Measurements from ENCODE around the gene CHI3L2. TPM values are rescaled to one million over a fixed set of nuclear protein-coding genes. Genes with fewer than 3 reads are reported as not detected.

The CHI3L2 gene
- total RNA-seq, 1 experiment from 2014 or later = 1.4 TPM

DNA sequence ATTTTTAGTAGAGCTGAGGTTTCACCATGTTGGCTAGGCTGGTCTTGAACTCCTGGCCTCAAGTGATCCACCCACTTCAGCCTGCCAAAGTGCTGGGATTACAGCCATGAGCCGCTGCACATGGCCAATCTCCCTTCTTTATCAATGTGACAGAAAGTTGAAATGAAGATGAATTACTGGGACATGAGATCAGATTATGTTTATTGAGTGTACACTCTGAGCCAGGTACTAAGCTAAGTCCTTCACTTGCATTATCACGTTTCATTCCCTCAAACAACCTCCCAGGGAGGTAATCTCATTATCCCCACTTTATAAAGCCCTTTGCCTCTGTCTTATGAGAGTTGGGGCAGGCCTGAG lies 6.3 kb upstream of the CHI3L2 start:
- Mint-ChIP-seq H3K4me1 (ENCODE audit: insufficient read depth, unreplicated experiment) (peaks cover 25% of the 10 kb centered on the region), H3K9me3 (ENCODE audit: unreplicated experiment) (no peaks in the 10 kb centered on the region), H3K4me3 (ENCODE audit: unreplicated experiment) (no peak overlapping the region), H3K27me3 (ENCODE audit: insufficient read depth, unreplicated experiment) (no peaks in the 10 kb centered on the region), H3K27ac (ENCODE audit: low read depth, unreplicated experiment) (peak overlapping the region; percentile 49), H3K36me3 (ENCODE audit: insufficient read depth, unreplicated experiment) (no peaks in the 10 kb centered on the region)
- ChIA-PET CTCF (interaction anchor here (0.7 to 4.0 kb wide), 11 partner anchors 9 to 310 kb away, joined by 3 to 28 read pairs (median 4); no protein-coding TSS in a partner anchor), POLR2A (interaction anchor here (0.6 kb wide), 1 partner anchor 45 kb away, joined by 3 read pairs; no protein-coding TSS in a partner anchor)
- TF ChIP-seq CTCF (IDR thresholded peaks at IDR 0.05; ENCODE audit: unreplicated experiment) = no peak
- no TSS peak for BruUV-seq (replicated peaks)
- intact Hi-C loops (cut with micrococcal nuclease) = loop anchor here (5.0 kb wide), 1 partner anchor 286 kb away; no protein-coding TSS in a partner anchor
- DNase-seq (ENCODE audit: unreplicated experiment) = no peak

DNA sequence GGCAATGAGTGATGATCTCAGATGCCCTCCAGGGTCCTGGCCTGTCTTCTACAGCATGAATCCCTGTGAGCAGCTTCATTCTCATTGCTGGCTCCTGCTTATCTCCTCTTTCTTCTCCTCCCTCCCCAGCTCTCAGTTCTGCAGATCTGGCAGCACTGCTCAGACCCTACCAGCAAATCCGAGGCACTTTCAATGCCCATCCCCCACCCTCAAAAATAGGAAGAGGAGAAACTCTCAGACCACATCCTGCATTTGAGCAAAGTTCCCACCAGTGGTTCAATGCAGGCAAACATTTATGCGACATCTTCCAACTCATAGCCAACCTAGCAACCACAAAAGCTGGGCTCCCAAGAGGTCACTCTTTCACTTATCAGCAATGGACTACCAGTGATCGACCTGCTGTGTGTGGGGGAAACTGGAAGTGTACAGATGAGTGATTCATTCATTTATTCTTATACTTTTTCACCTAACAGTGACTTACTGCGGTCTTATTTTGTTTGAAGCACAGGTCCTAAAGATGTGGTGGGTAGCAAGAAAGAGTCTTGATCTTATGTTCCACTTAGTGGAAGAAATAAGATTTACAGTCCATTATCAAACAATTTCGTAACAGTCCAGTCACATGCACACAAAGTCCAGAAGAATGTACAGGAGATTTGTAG lies 5.8 kb upstream of the CHI3L2 start:
- POLR2A ChIA-PET = no interaction called here

GRCh38 chr1:111222308-111223125 lies 5.0 kb upstream of the CHI3L2 start:
- no peaks in the 10 kb centered on the region for H3K36me3 Mint-ChIP-seq (ENCODE audit: insufficient read depth, unreplicated experiment)
- intact Hi-C loops (cut with micrococcal nuclease) = loop anchor here (1.0 to 5.0 kb wide), 4 partner anchors 112 to 285 kb away; no protein-coding TSS in a partner anchor
- POLR2A ChIA-PET = interaction anchor here (0.9 to 1.6 kb wide), 3 partner anchors 110 to 184 kb away, joined by 3 to 8 read pairs (median 4); no protein-coding TSS in a partner anchor
- no peaks in the 10 kb centered on the region for H3K27me3 Mint-ChIP-seq (ENCODE audit: insufficient read depth, unreplicated experiment)
- H3K4me3 Mint-ChIP-seq (ENCODE audit: unreplicated experiment) = no peak overlapping the region
- H3K9me3 Mint-ChIP-seq (ENCODE audit: unreplicated experiment) = no peaks in the 10 kb centered on the region
- TF ChIP-seq CTCF (IDR thresholded peaks at IDR 0.05; ENCODE audit: unreplicated experiment) = peak; percentile 93
- H3K4me1 Mint-ChIP-seq (ENCODE audit: insufficient read depth, unreplicated experiment) = peaks cover 31% of the 10 kb centered on the region
- H3K27ac Mint-ChIP-seq (ENCODE audit: low read depth, unreplicated experiment) = peak overlapping the region; percentile 36
- peak; percentile 81 for DNase-seq (ENCODE audit: unreplicated experiment)
- no TSS peak for BruUV-seq (replicated peaks)
- CTCF ChIA-PET = interaction anchor here (0.6 to 4.0 kb wide), 40 partner anchors 9 to 1705 kb away, joined by 3 to 95 read pairs (median 6); no protein-coding TSS in a partner anchor

More for the DNA sequence above, 5.8 kb upstream of the CHI3L2 start:
- H3K27me3 Mint-ChIP-seq (ENCODE audit: insufficient read depth, unreplicated experiment) = no peaks in the 10 kb centered on the region
- intact Hi-C loops (cut with micrococcal nuclease) = loop anchor here (2.0 to 5.0 kb wide), 2 partner anchors 191 to 286 kb away; no protein-coding TSS in a partner anchor
- no peak for TF ChIP-seq CTCF (IDR thresholded peaks at IDR 0.05; ENCODE audit: unreplicated experiment)
- H3K9me3 Mint-ChIP-seq (ENCODE audit: unreplicated experiment) = no peaks in the 10 kb centered on the region
- H3K4me1 Mint-ChIP-seq (ENCODE audit: insufficient read depth, unreplicated experiment) = peaks cover 25% of the 10 kb centered on the region
- H3K27ac Mint-ChIP-seq (ENCODE audit: low read depth, unreplicated experiment) = peak overlapping the region; percentile 49
- no peak overlapping the region for H3K4me3 Mint-ChIP-seq (ENCODE audit: unreplicated experiment)
- BruUV-seq (replicated peaks) = no TSS peak
- CTCF ChIA-PET = interaction anchor here (0.6 to 4.0 kb wide), 12 partner anchors 9 to 310 kb away, joined by 3 to 28 read pairs (median 4); no protein-coding TSS in a partner anchor
- no peak for DNase-seq (ENCODE audit: unreplicated experiment)
- no peaks in the 10 kb centered on the region for H3K36me3 Mint-ChIP-seq (ENCODE audit: insufficient read depth, unreplicated experiment)
